HFF-Myc (cell line): ENCODE results near the gene NXN.

Source experiments
- DNase-seq: peaks from one replicate; pipeline ENCODE4 v3.0.0-alpha.2; 2011; ENCODE audit warnings: low read depth; ENCODE audit errors: extremely low read depth
- H3K4me3 ChIP-seq: replicated peaks from 2 replicates; pipeline ENCODE4 v1.5.1; 2011; ENCODE audit warnings: low read depth, mild to moderate bottlenecking, control low read depth, low read length
- CTCF ChIP-seq: IDR thresholded peaks from 2 replicates; pipeline ENCODE4 v1.5.1; 2012; ENCODE audit warnings: mild to moderate bottlenecking, low read depth, low read length, control low read depth; ENCODE audit errors: missing control alignments

Gene NXN

GRCh38 chr17:799261-799660, 180.3 kb downstream of the NXN start:
- no peak overlapping the region for H3K4me3 ChIP-seq
- DNase-seq: no peak
- no peak for TF ChIP-seq CTCF

- TF ChIP-seq CTCF: no peak
- DNase-seq: no peak
- H3K4me3 ChIP-seq: no peak overlapping the region
Measured at GRCh38 chr17:798246-798645, 181.3 kb downstream of the NXN start.

- no peak for DNase-seq
- no peak for TF ChIP-seq CTCF
- H3K4me3 ChIP-seq: no peak overlapping the region
Measured at GRCh38 chr17:797236-797840, 182.2 kb downstream of the NXN start.

- TF ChIP-seq CTCF: no peak
- no peak overlapping the region for H3K4me3 ChIP-seq
- DNase-seq: no peak
Measured at GRCh38 chr17:796609-797008, 183.0 kb downstream of the NXN start.

- DNase-seq: no peak
- H3K4me3 ChIP-seq: no peak overlapping the region
- no peak for TF ChIP-seq CTCF
Measured at GRCh38 chr17:795721-796120, 183.9 kb downstream of the NXN start.

- TF ChIP-seq CTCF: no peak
- DNase-seq: no peak
- H3K4me3 ChIP-seq: no peak overlapping the region
Measured at GRCh38 chr17:795276-795675, 184.3 kb downstream of the NXN start.

GRCh38 chr17:794876-795275, 184.7 kb downstream of the NXN start:
- no peak overlapping the region for H3K4me3 ChIP-seq
- no peak for DNase-seq
- TF ChIP-seq CTCF: peak; percentile 78
